K562 (cell line): ENCODE results near the gene SNX10. TPM values are rescaled to one million over a fixed set of nuclear protein-coding genes. Genes with fewer than 3 reads are reported as not detected.

Experiments
- GTF2F1 ChIP-seq: IDR thresholded peaks from 2 replicates; pipeline ENCODE4 v1.6.1; 2011; ENCODE audit warnings: low read depth, low read length, improper control_type of control experiment
- HMGN3 ChIP-seq: IDR thresholded peaks from 2 replicates; pipeline ENCODE4 v1.6.1; 2011; ENCODE audit warnings: borderline replicate concordance, low read depth, mild to moderate bottlenecking, mixed read lengths, low read length; ENCODE audit not compliant: insufficient read length; ENCODE audit errors: extremely low read depth
- ILF3 ChIP-seq: fragments of 450-650 bp; IDR thresholded peaks from 2 replicates; pipeline ENCODE4 v1.6.1; 2018; ENCODE audit warnings: antibody characterized with exemption, mild to moderate bottlenecking, moderate library complexity, borderline replicate concordance
- KAT2B ChIP-seq: IDR thresholded peaks from one replicate; pipeline ENCODE4 v1.6.1; 2012; ENCODE audit warnings: low read depth, mild to moderate bottlenecking, control low read depth, inconsistent platforms, low read length, moderate library complexity
- MYC ChIP-seq, 2 experiments: fragments of 250-450 bp in 1 of 2; sonication (Bioruptor Pico) in 1 of 2; IDR thresholded peaks; 2 replicates each; pipeline versions ENCODE4 v1.5.1 to v1.6.1; 2012 to 2021; ENCODE audit warnings: low read depth in 2 of 2, borderline replicate concordance in 1 of 2, improper control_type of control experiment in 1 of 2, low read length in 1 of 2, mild to moderate bottlenecking in 1 of 2, moderate library complexity in 1 of 2
- PTBP1 ChIP-seq: fragments of 200-400 bp; formaldehyde crosslinking; IDR thresholded peaks from 2 replicates; pipeline ENCODE4 v1.6.1; 2017; ENCODE audit warnings: low read depth, low read length
- SMAD3 ChIP-seq: fragments of 450-650 bp; formaldehyde crosslinking; conservative IDR thresholded peaks from 2 replicates; pipeline ENCODE4 v1.4.0; 2020; ENCODE audit warnings: mild to moderate bottlenecking
- SP1 ChIP-seq: sonication (generic); formaldehyde crosslinking; IDR thresholded peaks from 2 replicates; pipeline ENCODE4 v1.8.1; 2022; ENCODE audit warnings: mild to moderate bottlenecking, missing genetic modification reagents
- ZNF12 ChIP-seq: sonication (generic); formaldehyde crosslinking; IDR thresholded peaks from 2 replicates; pipeline ENCODE4 v1.4.0; 2020; ENCODE audit warnings: mild to moderate bottlenecking, missing genetic modification reagents
- ZNF785 ChIP-seq: fragments of 250-450 bp; sonication (Bioruptor Pico); IDR thresholded peaks from 2 replicates; pipeline ENCODE4 v1.4.0; 2020; ENCODE audit warnings: mild to moderate bottlenecking
- polyA plus RNA-seq, 8 experiments: library from polyadenylated mRNA; depleted of rRNA in 4 of 8; stranded (reverse) in 5 of 8; unstranded in 3 of 8; fragments of >200 nt; fragmentation: Nextera tagmentation in 2 of 8; fragmentation: Illumina TruSeq in 1 of 8; extraction: Ambion mirVana in 2 of 8; extraction: Trizol in 1 of 8; gene quantifications; 2 replicates each; pipeline versions ENCODE4 v1.2.1 to v1.2.3, GENCODE V29; 2011 to 2014; ENCODE audit warnings: inconsistent platforms in 1 of 8, missing spikeins in 1 of 8
- total RNA-seq, 7 experiments: library from RNA; depleted of rRNA in 6 of 7; stranded (reverse); fragments of >200 nt in 6 of 7; fragmentation: Illumina TruSeq in 2 of 7; extraction: Trizol in 2 of 7; gene quantifications; 2 replicates each; pipeline versions ENCODE4 v1.2.1 to v1.2.3, GENCODE V29; 2011 to 2021; ENCODE audit warnings: low replicate concordance in 1 of 7
- TF ChIP-seq, protein P1 (sequence below), 2 experiments: fragments of 450-650 bp; formaldehyde crosslinking in 1 of 2; IDR thresholded peaks; 2 replicates each; pipeline versions ENCODE4 v1.4.0 to v1.6.1; 2014 to 2020; ENCODE audit warnings: mild to moderate bottlenecking in 2 of 2, borderline replicate concordance in 1 of 2, low read depth in 1 of 2
- TF ChIP-seq, protein P2 (sequence below): sonication (generic); formaldehyde crosslinking; IDR thresholded peaks from 2 replicates; pipeline ENCODE4 v1.8.0; 2022; ENCODE audit warnings: mild to moderate bottlenecking, missing genetic modification reagents
- TF ChIP-seq, protein P3 (sequence below): fragments of 450-650 bp; formaldehyde crosslinking; IDR thresholded peaks from 2 replicates; pipeline ENCODE4 v1.4.0; 2022; ENCODE audit warnings: mild to moderate bottlenecking, moderate library complexity
- TF ChIP-seq, protein P4 (sequence below), 2 experiments: fragments of 450-650 bp; conservative IDR thresholded peaks; 2 replicates each; pipeline ENCODE4 v1.6.1; 2017; ENCODE audit warnings: mild to moderate bottlenecking in 2 of 2, moderate library complexity in 2 of 2

The SNX10 gene
- total and polyA plus RNA-seq, 9 of the 15 experiments (the other 6 are each of a cell fraction or from before 2014, with no cell fraction given): 6.9 to 16.5 (median 11.5) TPM

DNA sequence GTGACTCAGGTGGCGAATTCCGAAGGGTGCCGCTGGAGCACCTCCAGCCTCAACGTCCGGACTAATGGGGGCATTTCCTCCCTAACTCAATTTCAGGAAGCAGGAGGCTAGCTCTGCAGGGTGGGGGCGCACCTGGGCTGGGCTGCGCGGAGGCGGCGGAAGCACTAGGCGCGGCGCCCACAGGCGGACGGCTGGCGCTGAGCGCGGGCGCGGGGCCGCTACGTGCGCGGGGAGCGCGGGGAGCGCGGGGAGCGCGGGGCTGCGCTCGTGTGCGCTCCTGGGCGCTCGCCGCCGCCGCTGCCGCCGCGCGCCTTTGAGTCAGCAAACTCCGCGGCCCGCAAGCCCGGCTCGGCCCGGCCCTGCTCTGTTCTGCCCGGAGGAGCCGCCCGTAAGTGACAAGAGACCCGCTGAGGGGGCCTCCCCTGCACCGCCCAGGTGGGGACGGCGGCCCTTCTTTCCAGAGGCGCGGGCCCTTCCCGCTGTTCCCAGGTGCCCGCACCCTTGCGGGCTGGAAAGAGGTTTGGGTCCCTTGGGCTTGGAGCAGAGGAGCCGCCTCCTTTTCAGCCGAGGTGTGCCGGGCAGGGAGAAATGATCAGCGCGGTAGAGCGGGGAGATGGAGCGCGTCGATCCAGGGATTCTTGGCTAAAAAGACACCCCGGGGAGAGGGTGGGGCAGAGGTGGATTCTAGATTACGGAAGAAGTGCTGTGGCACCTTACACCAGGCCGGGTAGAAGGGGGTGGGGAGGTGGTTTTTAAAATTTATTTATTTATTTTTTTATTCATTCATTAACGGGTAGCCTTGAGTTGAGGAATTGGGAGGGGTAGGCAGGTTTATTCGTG lies at the start of gene SNX10 (continued):
- TF ChIP-seq, protein P1, sequence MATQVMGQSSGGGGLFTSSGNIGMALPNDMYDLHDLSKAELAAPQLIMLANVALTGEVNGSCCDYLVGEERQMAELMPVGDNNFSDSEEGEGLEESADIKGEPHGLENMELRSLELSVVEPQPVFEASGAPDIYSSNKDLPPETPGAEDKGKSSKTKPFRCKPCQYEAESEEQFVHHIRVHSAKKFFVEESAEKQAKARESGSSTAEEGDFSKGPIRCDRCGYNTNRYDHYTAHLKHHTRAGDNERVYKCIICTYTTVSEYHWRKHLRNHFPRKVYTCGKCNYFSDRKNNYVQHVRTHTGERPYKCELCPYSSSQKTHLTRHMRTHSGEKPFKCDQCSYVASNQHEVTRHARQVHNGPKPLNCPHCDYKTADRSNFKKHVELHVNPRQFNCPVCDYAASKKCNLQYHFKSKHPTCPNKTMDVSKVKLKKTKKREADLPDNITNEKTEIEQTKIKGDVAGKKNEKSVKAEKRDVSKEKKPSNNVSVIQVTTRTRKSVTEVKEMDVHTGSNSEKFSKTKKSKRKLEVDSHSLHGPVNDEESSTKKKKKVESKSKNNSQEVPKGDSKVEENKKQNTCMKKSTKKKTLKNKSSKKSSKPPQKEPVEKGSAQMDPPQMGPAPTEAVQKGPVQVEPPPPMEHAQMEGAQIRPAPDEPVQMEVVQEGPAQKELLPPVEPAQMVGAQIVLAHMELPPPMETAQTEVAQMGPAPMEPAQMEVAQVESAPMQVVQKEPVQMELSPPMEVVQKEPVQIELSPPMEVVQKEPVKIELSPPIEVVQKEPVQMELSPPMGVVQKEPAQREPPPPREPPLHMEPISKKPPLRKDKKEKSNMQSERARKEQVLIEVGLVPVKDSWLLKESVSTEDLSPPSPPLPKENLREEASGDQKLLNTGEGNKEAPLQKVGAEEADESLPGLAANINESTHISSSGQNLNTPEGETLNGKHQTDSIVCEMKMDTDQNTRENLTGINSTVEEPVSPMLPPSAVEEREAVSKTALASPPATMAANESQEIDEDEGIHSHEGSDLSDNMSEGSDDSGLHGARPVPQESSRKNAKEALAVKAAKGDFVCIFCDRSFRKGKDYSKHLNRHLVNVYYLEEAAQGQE (IDR thresholded peaks at IDR 0.05; ENCODE audit: borderline replicate concordance): peak; percentile 61; the same call in 1 of the 2 replicates
- TF ChIP-seq, protein P1 (CRISPR knock-in tag; IDR thresholded peaks at IDR 0.05; ENCODE audit: low read depth): no peak
- no peak for TF ChIP-seq PTBP1
- TF ChIP-seq, protein P2, sequence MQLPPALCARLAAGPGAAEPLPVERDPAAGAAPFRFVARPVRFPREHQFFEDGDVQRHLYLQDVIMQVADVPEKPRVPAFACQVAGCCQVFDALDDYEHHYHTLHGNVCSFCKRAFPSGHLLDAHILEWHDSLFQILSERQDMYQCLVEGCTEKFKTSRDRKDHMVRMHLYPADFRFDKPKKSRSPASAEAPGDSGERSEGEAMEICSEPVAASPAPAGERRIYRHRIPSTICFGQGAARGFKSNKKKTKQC (CRISPR knock-in tag): 0 out of 2 replicates have a peak, but pooled peaks have one; percentile 31
- TF ChIP-seq KAT2B: no peak
- TF ChIP-seq HMGN3: peak; percentile 64
- TF ChIP-seq, protein P3, sequence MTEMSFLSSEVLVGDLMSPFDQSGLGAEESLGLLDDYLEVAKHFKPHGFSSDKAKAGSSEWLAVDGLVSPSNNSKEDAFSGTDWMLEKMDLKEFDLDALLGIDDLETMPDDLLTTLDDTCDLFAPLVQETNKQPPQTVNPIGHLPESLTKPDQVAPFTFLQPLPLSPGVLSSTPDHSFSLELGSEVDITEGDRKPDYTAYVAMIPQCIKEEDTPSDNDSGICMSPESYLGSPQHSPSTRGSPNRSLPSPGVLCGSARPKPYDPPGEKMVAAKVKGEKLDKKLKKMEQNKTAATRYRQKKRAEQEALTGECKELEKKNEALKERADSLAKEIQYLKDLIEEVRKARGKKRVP: no peak
- no peak for TF ChIP-seq GTF2F1
- TF ChIP-seq ZNF785: no peak
- peak; percentile 46; the same call in 1 of the 2 replicates for TF ChIP-seq SP1
- no peak for TF ChIP-seq SMAD3
- 0 out of 2 replicates have a peak, but pooled peaks have one; percentile 37 for TF ChIP-seq MYC (IDR thresholded peaks at IDR 0.05; ENCODE audit: low read depth, low read length)
- no peak for TF ChIP-seq MYC (CRISPR knock-in tag; IDR thresholded peaks at IDR 0.05; ENCODE audit: borderline replicate concordance, low read depth)
- no peak for TF ChIP-seq ZNF12 (CRISPR knock-in tag)
- no peak for TF ChIP-seq ILF3
- TF ChIP-seq, protein P4, sequence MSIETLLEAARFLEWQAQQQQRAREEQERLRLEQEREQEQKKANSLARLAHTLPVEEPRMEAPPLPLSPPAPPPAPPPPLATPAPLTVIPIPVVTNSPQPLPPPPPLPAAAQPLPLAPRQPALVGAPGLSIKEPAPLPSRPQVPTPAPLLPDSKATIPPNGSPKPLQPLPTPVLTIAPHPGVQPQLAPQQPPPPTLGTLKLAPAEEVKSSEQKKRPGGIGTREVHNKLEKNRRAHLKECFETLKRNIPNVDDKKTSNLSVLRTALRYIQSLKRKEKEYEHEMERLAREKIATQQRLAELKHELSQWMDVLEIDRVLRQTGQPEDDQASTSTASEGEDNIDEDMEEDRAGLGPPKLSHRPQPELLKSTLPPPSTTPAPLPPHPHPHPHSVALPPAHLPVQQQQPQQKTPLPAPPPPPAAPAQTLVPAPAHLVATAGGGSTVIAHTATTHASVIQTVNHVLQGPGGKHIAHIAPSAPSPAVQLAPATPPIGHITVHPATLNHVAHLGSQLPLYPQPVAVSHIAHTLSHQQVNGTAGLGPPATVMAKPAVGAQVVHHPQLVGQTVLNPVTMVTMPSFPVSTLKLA (conservative IDR thresholded peaks at IDR 0.05): peak in 1 of 2 experiments; percentile 23; a peak in 1 of 4 replicates
